ENCODE measurements around the gene CTNNA1.
"Not testable (repeated sequence)": the region's sequence is repeated elsewhere in the genome, so short reads cannot be mapped to it uniquely, and the experiment has no call there.

The CTNNA1 gene

DNA sequence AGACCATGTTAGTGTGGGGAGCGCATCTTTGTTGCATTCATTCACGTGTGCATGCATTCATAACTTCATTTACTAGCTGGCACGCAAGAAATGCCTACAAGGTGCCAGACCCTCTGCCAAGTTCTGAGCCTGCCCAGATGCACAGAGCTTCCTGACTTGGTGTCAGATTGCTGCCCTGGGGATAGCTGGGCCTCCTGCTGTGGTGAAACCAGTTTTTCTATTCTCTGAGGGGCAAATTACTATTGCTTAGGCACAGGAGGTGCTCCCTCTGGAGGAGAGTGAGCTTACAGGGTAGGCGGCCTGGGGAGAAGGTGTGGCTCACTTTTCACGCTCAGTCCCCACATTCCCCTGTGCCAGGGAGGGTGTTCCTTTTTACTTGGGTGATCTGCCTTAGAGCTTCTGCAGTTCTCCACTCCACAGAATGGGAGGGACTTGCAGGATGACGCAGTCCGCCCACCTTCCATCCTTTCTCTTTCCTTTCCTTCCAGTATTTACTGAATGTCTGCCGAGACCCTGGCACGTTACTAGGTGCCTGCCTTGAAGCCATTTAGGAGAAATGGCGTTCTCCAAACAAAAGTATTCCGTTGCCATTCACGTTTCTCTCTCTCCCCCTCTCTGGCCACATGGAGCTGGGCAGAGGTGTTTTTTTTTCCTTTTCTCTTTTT lies 27.9 kb upstream of the CTNNA1 start:
- no peak for DNase-seq

DNA sequence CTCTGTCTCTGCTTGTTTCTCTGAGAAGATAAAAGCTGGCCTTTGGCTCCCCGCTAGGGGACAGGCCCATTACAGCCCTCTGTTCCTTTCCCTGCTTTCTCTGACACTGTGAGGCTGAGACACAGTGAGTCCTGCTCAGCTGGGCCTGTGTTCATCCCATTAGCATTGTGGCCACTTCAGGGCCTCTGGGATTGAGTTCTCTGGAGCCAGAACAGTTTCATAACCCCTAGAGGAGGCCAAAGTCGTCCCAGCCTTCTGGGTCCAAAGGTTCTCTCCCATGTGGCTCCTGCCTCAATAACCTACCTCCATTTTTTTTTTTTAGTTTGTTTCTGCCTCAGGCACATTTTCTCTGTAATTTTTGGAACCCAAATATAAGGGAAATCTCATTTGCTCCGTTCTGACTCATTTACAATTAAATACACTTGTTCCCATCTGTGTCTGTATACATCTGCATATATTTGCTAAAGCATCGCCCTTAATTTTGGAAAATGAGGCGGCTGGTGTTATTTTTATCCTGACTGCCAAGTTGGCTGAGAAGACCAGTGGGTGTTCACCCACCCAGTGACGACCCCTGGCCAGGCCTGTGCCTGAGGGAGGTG lies 27.3 kb upstream of the CTNNA1 start:
- DNase-seq, result no peak

GRCh38 chr5:138726848-138727247 lies 26.4 kb upstream of the CTNNA1 start:
- DNase-seq, result peak; percentile 17

DNA sequence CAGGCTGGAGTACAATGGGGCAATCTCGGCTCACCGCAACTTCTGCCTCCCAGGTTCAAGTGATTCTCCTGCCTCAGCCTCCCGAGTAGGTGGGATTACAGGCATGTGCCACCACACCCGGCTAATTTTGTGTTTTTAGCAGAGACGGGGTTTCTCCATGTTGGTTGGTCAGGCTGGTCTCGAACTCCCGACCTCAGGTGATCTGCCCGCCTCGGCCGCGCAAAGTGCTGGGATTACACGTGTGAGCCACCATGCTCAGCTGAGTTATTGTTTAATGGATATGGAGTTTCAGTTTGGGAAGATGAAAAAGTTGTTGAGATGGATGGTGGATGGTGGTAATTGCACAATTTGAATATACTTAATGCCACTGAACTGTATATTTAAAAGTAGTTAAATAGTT lies 22.7 kb upstream of the CTNNA1 start:
- DNase-seq, result not testable (repeated sequence)

DNA sequence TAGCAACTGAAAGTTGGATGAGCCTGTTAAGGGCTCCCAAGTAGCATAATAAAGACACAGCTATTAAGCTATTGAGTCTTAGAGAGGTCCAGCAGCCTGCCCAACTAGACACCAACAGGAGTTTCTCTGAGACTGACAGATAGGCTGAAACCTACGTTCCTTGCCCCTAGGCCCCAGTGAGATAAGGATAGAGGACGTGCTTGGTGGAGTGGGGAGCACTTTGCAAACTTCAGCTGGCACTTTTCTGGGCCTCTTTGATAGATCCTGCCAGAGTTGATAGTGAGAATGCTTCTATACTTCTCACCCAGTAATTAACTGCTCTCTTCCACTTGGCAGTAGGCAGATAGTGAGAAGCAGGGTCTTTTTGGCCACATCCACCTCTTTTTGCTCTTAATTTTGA lies 20.8 kb upstream of the CTNNA1 start:
- no peak for DNase-seq

DNA sequence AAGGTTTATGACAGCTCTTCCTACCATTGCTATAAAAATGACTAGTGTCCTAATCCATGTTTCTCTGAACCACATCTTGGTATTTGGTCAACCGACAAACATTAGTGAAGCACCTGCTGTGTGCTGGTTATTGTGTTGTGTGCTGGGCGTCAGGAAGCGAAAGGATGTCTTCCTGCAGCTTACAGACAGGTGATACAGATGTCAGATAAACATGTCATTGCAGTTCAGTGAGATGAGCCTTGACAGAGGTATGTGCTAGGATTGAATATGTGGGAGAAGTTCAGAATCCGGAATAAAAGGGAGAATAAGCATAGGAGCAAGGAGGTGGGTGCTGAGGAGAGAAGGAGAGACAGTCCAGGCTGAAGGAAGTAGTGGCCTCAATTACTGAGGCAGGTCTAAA lies 20.3 kb upstream of the CTNNA1 start:
- no peak for DNase-seq

GRCh38 chr5:138733509-138733908 lies 19.7 kb upstream of the CTNNA1 start:
- no peak for DNase-seq

- DNase-seq, result no peak
These were observed 16.9 kb upstream of the CTNNA1 start for GRCh38 chr5:138736293-138736692.

DNA sequence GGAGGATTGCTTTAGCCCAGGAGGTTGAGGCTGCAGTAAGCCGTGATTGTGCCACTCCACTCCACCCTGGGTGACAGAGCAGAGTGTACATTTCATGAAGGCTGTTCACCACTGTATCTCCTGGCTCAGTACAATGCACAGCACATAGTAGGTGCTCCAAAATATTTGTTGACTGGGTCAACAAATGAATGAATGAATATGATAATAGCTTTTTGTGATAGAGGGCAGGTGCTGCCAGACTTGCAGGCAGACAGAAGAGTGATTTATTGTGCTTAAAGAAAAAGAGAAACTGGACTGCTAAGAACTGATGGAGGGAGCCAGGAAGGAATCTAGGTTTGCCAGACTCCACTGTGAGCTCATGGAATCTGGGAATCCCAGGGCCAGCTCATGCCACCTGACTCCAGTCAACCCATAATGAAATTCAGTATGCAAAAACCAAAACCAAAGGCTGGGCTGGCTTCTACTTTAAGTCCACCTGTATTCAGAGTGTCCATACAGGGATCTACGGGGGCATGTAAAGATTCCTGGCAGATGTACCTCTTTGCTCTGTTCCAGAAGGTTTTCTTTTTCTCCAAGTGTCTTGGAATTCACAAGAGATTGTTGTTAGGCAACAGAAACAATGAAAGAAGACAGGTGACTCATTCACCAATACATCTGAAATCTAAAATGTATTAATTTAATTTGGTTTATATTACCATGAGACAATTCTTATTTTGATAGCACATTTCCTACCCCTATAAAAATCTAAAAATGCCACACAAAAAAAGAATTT lies 15.5 kb upstream of the CTNNA1 start:
- DNase-seq, result no peak

DNA sequence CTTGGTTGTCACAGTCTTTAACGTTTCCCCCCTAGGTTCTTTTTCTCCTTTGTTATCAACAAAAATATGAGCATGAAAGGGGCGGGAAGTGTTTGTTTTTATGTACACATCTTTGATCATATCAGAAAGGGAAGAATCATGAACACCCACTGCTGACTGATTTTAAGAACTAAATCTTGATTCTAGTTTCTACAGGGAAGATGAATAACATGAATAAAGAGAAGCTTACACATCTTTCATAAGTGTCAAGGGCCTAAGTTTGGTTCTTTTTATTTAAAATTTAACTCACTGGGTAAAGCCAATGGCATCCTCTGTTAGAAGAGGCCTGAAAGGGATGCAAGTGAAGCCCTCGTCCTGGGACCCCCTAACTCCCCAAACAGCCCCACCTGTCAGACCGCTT lies 14.8 kb upstream of the CTNNA1 start:
- DNase-seq, result no peak

DNA sequence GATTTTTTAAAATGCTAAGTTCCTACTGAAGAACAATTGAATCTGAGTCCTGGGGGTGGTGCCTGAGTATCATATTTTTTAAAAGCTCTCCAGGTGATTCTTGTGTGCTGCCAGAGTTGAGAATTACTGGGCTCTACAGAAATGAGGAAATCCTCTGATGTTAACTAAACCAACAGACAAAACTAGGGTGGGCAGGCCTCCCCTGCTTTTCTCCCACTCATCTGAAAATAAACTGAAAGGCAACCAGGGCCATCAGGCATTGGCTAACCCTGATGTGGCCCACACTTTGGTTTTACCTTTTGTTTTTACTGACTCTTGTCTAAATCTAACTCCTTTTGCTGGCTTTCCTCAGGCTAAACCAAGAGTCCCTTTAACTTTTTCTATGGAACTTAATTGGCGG lies 13.3 kb upstream of the CTNNA1 start:
- no peak for DNase-seq

- DNase-seq, result no peak
These were observed 9.7 kb upstream of the CTNNA1 start for GRCh38 chr5:138743484-138743883.

DNA sequence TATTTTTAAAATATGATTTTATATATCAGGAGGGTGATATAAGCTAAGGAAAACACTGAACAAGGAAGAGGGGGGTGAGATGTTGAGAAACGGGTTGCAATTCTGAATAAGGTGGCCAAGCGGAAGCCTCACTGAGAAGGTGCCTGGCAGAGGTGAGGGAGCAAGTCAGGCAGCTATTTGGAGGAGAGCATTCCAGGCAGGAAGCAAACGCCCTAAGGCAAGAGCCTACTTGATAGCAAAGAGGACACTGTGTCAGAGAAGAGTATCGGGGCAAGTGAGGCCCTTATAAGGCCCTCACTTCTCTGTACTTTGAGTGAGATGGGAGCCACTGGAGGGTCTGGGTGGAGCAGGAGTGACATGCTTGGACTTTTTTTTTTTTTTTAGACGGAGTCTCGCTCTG lies 8.0 kb upstream of the CTNNA1 start:
- no peak for DNase-seq

GRCh38 chr5:138748630-138749081 lies 4.6 kb upstream of the CTNNA1 start:
- DNase-seq, result no peak

GRCh38 chr5:138751344-138751743 lies 1.9 kb upstream of the CTNNA1 start:
- not testable (repeated sequence) for DNase-seq

- DNase-seq, result no peak
These were observed 779 bp upstream of the CTNNA1 start for GRCh38 chr5:138752341-138752950.

- DNase-seq, result no peak
These were observed 821 bp downstream of the CTNNA1 start for GRCh38 chr5:138753794-138754698.

GRCh38 chr5:138754699-138755057 lies 1.5 kb downstream of the CTNNA1 start:
- DNase-seq, result no peak

DNA sequence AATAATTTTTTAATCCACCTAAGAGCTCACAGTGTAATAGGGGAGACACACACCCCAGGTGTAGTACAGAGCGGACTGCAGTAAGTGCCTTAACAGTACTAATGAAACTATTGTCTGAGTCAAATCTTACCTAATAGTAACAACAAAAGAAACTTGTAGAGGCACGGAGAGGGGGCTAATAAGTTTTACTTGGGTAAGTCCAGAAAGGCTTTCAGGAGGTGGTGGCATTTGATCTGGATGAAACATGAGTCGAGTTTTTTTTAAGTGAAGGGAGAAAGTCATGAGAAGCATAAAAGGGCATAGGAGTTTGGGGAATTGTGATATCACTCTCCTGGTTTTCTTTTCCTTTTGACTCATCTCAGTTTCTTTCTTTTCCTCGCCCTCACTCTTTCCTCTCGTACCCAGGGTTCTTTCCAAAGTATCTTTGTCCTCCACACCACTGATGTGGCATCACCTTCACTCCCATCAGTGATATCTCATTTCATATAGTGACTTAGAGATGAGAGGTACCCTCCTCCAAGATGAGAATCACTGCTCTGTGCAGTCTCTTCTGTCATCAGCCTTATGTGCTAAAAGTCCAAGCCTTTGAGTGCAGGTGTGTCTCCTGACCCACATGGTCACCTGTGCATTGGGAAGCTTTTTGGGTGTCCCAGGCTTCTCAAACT lies 2.0 kb downstream of the CTNNA1 start:
- no peak for DNase-seq

DNA sequence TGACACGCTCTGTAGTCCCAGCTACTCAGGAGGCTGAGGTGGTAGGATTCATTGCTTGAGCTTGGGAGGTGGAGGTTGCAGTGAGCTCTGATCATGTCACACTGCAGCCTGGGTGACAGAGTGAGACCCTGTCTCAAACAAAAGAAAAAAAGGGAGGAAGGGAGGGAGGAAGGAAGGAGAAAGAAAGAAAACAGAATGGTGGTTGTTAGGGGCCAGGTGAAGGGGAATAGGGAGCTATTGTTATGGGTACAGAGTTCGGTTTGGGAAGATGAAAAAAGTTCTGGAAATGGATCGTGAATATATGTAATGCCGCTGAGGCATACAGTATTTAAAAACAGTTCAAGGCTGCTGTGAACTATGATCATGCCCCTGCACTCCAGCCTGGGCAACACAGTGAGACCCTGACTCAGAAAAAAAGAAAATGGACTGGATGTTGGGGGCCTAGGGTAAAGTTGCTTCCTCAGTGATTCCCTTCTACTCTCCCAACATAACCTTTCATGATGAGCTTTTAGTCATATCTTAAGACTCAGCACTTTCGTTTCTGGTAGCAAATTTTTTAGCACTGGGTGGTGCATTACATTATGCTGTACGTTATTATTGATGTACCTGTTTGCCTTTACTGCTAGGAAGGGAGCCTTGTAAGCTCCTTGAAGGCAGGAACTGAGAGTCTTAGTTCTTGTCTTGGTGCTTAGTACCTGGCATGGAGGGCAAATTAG lies 4.0 kb downstream of the CTNNA1 start:
- DNase-seq, result no peak

GRCh38 chr5:138760448-138761110 lies 7.4 kb downstream of the CTNNA1 start:
- DNase-seq, result no peak

All from NK-92 treated with Interleukin-12 subunit alpha and Interleukin-12 subunit beta, amount 100 ng/mL, for 24 hours (cell line).